ENCODE results near the gene GDF7. TPM values are rescaled to one million over a fixed set of nuclear protein-coding genes. Genes with fewer than 3 reads are reported as not detected.

Gene GDF7
- total RNA-seq, 1 donor from 2014 or later: not detected

DNA sequence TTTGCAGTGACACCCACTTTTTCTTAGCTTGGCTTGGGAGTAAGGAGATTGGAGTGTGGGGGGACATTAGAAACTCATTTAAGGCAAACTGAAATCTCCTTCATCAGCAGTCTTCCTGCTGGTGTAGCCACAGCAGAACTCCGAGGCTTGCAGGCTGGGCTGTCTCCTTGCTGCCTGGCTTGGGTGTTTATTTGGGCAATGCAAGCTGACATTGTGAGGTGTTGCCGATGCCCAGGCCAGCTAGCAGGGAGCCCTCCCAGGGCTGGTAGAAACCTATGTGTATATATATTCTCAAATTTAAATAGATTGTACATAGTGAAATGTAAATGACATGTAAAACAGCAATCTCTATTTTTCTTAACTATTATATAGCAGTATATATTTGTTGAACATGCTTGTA lies 11.8 kb downstream of the GDF7 start:
- no peak overlapping the region for H3K4me3 ChIP-seq (ENCODE audit: low read depth, low read length)
- no peak for DNase-seq (ENCODE audit: low read depth)
- TF ChIP-seq, protein P1, sequence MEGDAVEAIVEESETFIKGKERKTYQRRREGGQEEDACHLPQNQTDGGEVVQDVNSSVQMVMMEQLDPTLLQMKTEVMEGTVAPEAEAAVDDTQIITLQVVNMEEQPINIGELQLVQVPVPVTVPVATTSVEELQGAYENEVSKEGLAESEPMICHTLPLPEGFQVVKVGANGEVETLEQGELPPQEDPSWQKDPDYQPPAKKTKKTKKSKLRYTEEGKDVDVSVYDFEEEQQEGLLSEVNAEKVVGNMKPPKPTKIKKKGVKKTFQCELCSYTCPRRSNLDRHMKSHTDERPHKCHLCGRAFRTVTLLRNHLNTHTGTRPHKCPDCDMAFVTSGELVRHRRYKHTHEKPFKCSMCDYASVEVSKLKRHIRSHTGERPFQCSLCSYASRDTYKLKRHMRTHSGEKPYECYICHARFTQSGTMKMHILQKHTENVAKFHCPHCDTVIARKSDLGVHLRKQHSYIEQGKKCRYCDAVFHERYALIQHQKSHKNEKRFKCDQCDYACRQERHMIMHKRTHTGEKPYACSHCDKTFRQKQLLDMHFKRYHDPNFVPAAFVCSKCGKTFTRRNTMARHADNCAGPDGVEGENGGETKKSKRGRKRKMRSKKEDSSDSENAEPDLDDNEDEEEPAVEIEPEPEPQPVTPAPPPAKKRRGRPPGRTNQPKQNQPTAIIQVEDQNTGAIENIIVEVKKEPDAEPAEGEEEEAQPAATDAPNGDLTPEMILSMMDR (conservative IDR thresholded peaks at IDR 0.05; ENCODE audit: low read depth, low read length): no peak

DNA sequence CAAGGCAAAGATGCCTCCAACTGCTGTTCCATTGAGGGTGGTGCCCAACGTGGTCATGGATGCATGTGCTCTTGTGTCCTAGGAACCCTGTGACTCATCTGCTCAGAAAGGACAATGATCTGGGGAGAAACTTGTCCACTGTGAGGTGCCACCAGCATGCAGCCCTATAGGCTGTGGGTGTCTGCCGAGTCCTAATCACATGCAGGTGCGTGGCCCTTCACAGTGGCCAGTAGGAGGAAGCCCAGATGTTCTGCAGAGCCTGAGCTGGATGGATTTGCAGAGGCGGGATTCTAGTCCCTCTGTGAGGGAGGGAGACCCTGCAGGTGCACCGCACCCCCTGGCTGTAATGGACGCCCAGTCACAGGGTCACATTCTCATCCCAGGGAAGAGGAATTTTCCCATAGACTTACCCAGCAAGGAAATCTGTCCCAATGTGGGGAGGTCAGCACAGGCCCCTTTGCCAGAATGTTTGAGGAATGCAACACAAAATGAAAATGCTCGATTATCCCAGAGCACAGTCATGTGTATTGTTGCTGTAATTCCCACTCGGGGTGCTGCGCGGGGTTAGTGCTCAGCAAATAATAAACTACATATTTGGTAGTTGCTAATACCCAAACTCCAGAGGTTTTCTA lies 13.9 kb downstream of the GDF7 start:
- TF ChIP-seq, protein P1 (conservative IDR thresholded peaks at IDR 0.05; ENCODE audit: low read depth, low read length): no peak
- DNase-seq (ENCODE audit: low read depth): no peak
- no peak overlapping the region for H3K4me3 ChIP-seq (ENCODE audit: low read depth, low read length)

DNA sequence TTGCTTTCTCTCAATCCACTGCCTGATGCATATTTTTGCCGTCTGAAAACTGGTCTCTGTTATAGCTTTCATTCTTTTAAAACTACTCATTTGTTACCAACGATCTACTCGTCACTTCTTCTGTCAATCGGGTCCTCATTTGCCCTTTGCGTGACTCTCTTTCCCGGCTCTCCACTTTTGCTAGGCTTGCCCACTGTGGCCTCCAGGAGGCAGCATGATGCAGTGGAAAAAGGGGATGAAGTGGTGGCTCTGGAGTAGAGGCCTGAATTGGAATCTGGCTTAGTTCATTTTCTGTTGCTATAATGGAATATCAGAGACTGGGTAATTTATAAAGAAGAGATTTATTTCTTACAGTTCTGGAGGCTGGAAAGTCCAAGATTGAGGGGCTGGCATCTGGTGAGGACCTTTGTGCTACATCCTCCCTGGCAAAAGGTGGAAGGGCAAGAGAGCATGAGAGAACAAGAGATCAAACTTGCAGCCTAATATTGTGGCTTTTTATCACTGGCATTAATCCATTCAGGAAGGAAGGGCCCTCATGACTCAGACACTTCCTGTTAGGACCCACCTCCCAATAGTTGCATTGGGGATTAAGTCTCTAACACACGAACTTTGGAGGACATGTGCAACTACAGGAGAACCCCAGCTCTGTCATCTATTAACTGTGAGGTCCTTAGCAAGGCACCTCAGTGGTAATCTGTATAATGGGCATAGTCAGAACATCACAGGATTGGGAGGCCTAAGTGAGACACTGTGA lies 15.4 kb downstream of the GDF7 start:
- DNase-seq (ENCODE audit: low read depth): no peak
- TF ChIP-seq, protein P1 (conservative IDR thresholded peaks at IDR 0.05; ENCODE audit: low read depth, low read length): peak; percentile 88
- no peak overlapping the region for H3K4me3 ChIP-seq (ENCODE audit: low read depth, low read length)

- DNase-seq (ENCODE audit: low read depth): no peak
- TF ChIP-seq, protein P1 (conservative IDR thresholded peaks at IDR 0.05; ENCODE audit: low read depth, low read length): no peak
- no peak overlapping the region for H3K4me3 ChIP-seq (ENCODE audit: low read depth, low read length)
These were observed 17.7 kb downstream of the GDF7 start for GRCh38 chr2:20684581-20685063.

DNA sequence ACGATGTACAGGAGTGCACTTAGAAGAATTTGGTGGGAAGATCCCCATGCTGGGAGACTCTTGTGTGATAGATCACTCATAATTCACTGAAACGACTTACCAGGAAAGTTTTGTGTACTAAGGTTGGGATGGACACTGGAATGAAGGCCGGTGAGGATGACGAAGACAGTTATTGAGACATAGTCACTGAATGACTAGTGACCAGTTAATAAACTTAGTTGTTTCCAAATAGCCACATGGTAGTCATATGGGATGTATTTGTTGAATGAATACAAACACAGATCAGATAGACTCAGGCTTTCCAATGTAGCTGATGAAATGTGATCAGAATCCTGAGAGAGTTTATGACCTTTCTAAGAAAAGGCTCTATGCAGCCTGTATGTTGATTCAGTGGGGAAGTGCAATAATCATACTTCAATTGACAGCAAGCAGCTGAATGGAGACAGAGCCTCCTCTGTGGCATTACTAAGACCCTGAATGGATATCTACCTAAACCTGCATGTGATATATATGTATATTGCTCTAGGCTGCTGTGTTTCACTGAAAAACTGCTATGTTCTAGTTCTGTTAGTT lies 20.4 kb downstream of the GDF7 start:
- TF ChIP-seq, protein P1 (conservative IDR thresholded peaks at IDR 0.05; ENCODE audit: low read depth, low read length): no peak
- DNase-seq (ENCODE audit: low read depth): no peak
- H3K4me3 ChIP-seq (ENCODE audit: low read depth, low read length): no peak overlapping the region

- TF ChIP-seq, protein P1 (conservative IDR thresholded peaks at IDR 0.05; ENCODE audit: low read depth, low read length): no peak
- DNase-seq (ENCODE audit: low read depth): no peak
- H3K4me3 ChIP-seq (ENCODE audit: low read depth, low read length): no peak overlapping the region
These were observed 22.7 kb downstream of the GDF7 start for GRCh38 chr2:20689428-20690264.
